GM18951 (cell line): ENCODE measurements around the gene ERMARD.

ENCODE experiments used
- POLR2A ChIP-seq: IDR thresholded peaks from 4 replicates; pipeline ENCODE4 v1.6.1; 2011; ENCODE audit warnings: mild to moderate bottlenecking; ENCODE audit not compliant: insufficient read length, insufficient read depth; ENCODE audit errors: extremely low read depth
- in situ Hi-C: fragments of 300-500 bp; cut with MboI; formaldehyde crosslinking; loops from one replicate; pipeline ENCODE4 v1.12.0; 2022; ENCODE audit warnings: low sequenced_read_pairs, mixed read lengths, inconsistent platforms; ENCODE audit not compliant: unreplicated experiment

ERMARD gene

GRCh38 chr6:169824848-169825557, 73.6 kb downstream of the ERMARD start:
- TF ChIP-seq POLR2A = no peak
- in situ Hi-C loops = no loop called here

- TF ChIP-seq POLR2A = no peak
- in situ Hi-C loops = no loop called here
These were observed 74.3 kb downstream of the ERMARD start for GRCh38 chr6:169825558-169826225.

GRCh38 chr6:169826697-169827096, 75.3 kb downstream of the ERMARD start:
- TF ChIP-seq POLR2A = no peak

DNA sequence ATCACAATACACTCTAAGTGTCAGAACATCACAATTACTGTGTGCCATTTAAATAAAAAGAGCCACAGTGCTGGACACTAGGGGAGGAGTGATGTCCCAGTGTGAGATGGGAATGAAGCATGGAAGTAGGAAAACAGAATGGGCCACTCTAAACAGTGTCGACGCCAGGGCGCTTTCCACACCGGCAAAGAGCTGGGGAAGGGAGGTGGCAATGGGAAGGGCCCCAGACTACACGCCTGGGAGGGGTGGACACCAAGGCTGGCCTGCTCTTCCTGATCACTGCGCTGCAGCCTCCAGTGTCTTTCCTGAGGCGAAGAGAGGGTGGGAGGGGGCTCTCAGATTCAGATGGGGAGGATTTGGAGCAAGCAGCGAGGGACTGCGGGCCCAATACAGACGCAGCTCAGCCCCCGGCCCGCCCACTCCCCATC, 75.9 kb downstream of the ERMARD start:
- in situ Hi-C loops = no loop called here
- TF ChIP-seq POLR2A = no peak

More at GRCh38 chr6:169826697-169827096, 75.3 kb downstream of the ERMARD start:
- in situ Hi-C loops = no loop called here

- in situ Hi-C loops = no loop called here
- TF ChIP-seq POLR2A = no peak
These were observed 76.8 kb downstream of the ERMARD start for GRCh38 chr6:169828176-169828575.

GRCh38 chr6:169829786-169830185, 78.4 kb downstream of the ERMARD start:
- in situ Hi-C loops = no loop called here

DNA sequence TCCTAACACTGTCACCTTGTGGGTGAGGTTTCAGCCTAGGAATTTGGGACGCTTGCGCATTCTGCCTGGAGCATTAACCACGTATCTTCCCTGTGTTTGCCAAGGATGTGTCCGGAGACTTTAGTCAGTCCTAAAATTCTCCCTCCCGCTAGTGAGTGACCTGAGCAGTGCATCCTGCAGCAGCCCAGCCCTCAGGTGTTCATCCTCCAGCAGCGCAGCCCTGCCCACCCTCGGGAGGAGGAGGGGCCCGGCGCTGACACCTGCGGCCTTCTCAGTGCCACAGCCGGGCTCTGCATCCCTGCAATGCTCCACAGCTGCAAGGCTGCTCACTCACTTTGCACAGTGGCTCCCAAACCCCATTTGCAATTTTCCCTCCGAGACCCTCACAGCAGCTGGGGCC, 79.5 kb downstream of the ERMARD start:
- no peak for TF ChIP-seq POLR2A
- in situ Hi-C loops = no loop called here

More at GRCh38 chr6:169829786-169830185, 78.4 kb downstream of the ERMARD start:
- TF ChIP-seq POLR2A = no peak
